Endothelial cell of umbilical vein (primary cell): ENCODE measurements around the gene SLC6A19. TPM values are rescaled to one million over a fixed set of nuclear protein-coding genes. Genes with fewer than 3 reads are reported as not detected.

Experiments used
- BruUV-seq: library from RNA; stranded (reverse); fragments of 400-500 nt; replicated peaks from 2 replicates; lab custom pipeline; 2021; lab: Mats Ljungman, UMichigan
- CTCF ChIA-PET: fragments of 300-600, 350-600 bp; sonication (Branson Sonifier 250); formaldehyde crosslinking; loops from one replicate; lab custom pipeline; 2021; ENCODE audit warnings: antibody characterized with exemption, inconsistent platforms; lab: Charles Lee
- POLR2A ChIA-PET: fragments of 300-600, 350-600 bp; sonication (Branson Sonifier 250); formaldehyde crosslinking; loops from one replicate; lab custom pipeline; 2021; ENCODE audit warnings: antibody characterized with exemption, inconsistent platforms; lab: Charles Lee
- DNase-seq: peaks from one replicate; pipeline ENCODE4 v3.0.0-alpha.2; 2011; ENCODE audit warnings: low read depth, low spot score
- FAIRE-seq: peaks from 2 replicates; lab custom pipeline; 2011; peaks lifted over from hg19 to GRCh38; lab: Jason Lieb, UNC
- H2AFZ ChIP-seq: 2 replicates; pipeline ENCODE4 v1.6.0; 2012; ENCODE audit warnings: low read depth, low read length, control low read depth, inconsistent platforms
- H3K27ac ChIP-seq: 2 replicates; pipeline ENCODE4 v1.5.1; 2011; ENCODE audit warnings: low read depth, mild to moderate bottlenecking, control low read depth, low read length, moderate library complexity; ENCODE audit not compliant: insufficient read depth
- H3K27me3 ChIP-seq, 2 experiments: 2 replicates each; pipeline versions ENCODE4 v1.6.0 to v1.6.1; 2011; ENCODE audit warnings: low read length in 2 of 2, mixed read lengths in 1 of 2; ENCODE audit not compliant: control insufficient read depth in 2 of 2, insufficient read depth in 2 of 2
- H3K36me3 ChIP-seq, 2 experiments: 2 replicates in 1 of 2; 3 replicates in 1 of 2; pipeline ENCODE4 v1.5.1; 2011; ENCODE audit warnings: low read length in 2 of 2, mild to moderate bottlenecking in 1 of 2, moderate library complexity in 1 of 2; ENCODE audit not compliant: control insufficient read depth in 2 of 2, insufficient read depth in 2 of 2; ENCODE audit errors: extremely low read depth in 1 of 2
- H3K4me1 ChIP-seq: 3 replicates; pipeline ENCODE4 v1.5.1; 2011; ENCODE audit warnings: mild to moderate bottlenecking, low read length; ENCODE audit not compliant: control insufficient read depth, insufficient read depth; ENCODE audit errors: extremely low read depth
- H3K4me2 ChIP-seq: 2 replicates; pipeline ENCODE4 v1.6.1; 2011; ENCODE audit warnings: low read length, control low read depth, mixed read lengths; ENCODE audit not compliant: insufficient read depth
- H3K4me3 ChIP-seq, 3 experiments: fragments of 200-600 bp in 1 of 3; sonication (generic), shearing (Covaris generic) in 1 of 3; replicated peaks in 1 of 3; 2 replicates each; pipeline ENCODE4 v1.5.1; 2011 to 2016; ENCODE audit warnings: control low read depth in 3 of 3, low read length in 3 of 3, mild to moderate bottlenecking in 2 of 3, inconsistent platforms in 1 of 3, low read depth in 1 of 3, moderate library complexity in 1 of 3; ENCODE audit not compliant: insufficient read depth in 1 of 3
- H3K79me2 ChIP-seq: 2 replicates; pipeline ENCODE4 v1.6.0; 2012; ENCODE audit warnings: low read length, inconsistent platforms; ENCODE audit not compliant: control insufficient read depth, insufficient read depth
- H3K9ac ChIP-seq: replicated peaks from 2 replicates; pipeline ENCODE3; 2011; ENCODE audit warnings: low read length, control low read depth; ENCODE audit not compliant: insufficient read depth; ENCODE audit errors: extremely low read depth
- H3K9me1 ChIP-seq: replicated peaks from 3 replicates; pipeline ENCODE4 v1.6.0; 2011; ENCODE audit warnings: mild to moderate bottlenecking, low read length; ENCODE audit not compliant: control insufficient read depth, insufficient read depth; ENCODE audit errors: extremely low read depth
- H3K9me3 ChIP-seq: replicated peaks from 2 replicates; pipeline ENCODE4 v1.5.1; 2012; ENCODE audit warnings: low read length, inconsistent platforms; ENCODE audit not compliant: control insufficient read depth, insufficient read depth
- H4K20me1 ChIP-seq: replicated peaks from 2 replicates; pipeline ENCODE3; 2011; ENCODE audit warnings: mild to moderate bottlenecking, low read length; ENCODE audit not compliant: control insufficient read depth, insufficient read depth; ENCODE audit errors: extremely low read depth
- EZH2 ChIP-seq: IDR thresholded peaks from 2 replicates; pipeline ENCODE4 v1.6.1; 2012; ENCODE audit warnings: borderline replicate concordance, low read depth, mild to moderate bottlenecking, moderate library complexity, low read length, inconsistent platforms; ENCODE audit not compliant: severe bottlenecking
- FOS ChIP-seq: IDR thresholded peaks from 2 replicates; pipeline ENCODE4 v1.6.1; 2011; ENCODE audit warnings: mild to moderate bottlenecking, low read length, moderate library complexity, borderline replicate concordance; ENCODE audit not compliant: insufficient read depth
- GATA2 ChIP-seq: IDR thresholded peaks from 2 replicates; pipeline ENCODE4 v1.7.0; 2011; ENCODE audit warnings: low read depth, mild to moderate bottlenecking, moderate library complexity, mixed read lengths, low read length; ENCODE audit not compliant: insufficient read length, insufficient read depth
- JUN ChIP-seq: IDR thresholded peaks from 2 replicates; pipeline ENCODE4 v1.6.1; 2011; ENCODE audit warnings: borderline replicate concordance, low read depth; ENCODE audit not compliant: insufficient read length, insufficient read depth
- MYC ChIP-seq: IDR thresholded peaks from one replicate; pipeline ENCODE4 v1.6.1; 2011; ENCODE audit warnings: mild to moderate bottlenecking, low read depth, low read length
- POLR2A ChIP-seq: IDR thresholded peaks from 2 replicates; pipeline ENCODE4 v1.6.1; 2012; ENCODE audit warnings: low read depth, mild to moderate bottlenecking, control low read depth, low read length
- POLR2AphosphoS5 ChIP-seq: IDR thresholded peaks from 2 replicates; pipeline ENCODE4 v1.6.1; 2012; ENCODE audit warnings: low read depth, mild to moderate bottlenecking, control low read depth, low read length, moderate library complexity; ENCODE audit not compliant: insufficient read depth
- dilution Hi-C: fragments of 300-500 bp; cut with MboI; formaldehyde crosslinking; loops from one replicate; pipeline ENCODE4 v1.15.0; 2019; ENCODE audit warnings: low sequenced_read_pairs; ENCODE audit not compliant: extremely low pct_ligation_motif_present
- intact Hi-C: fragments of 100-400 bp; cut with micrococcal nuclease; formaldehyde crosslinking; loops from one replicate; pipeline ENCODE4 v1.10.0; 2022
- polyA plus RNA-seq, 4 experiments: library from polyadenylated mRNA; depleted of rRNA in 3 of 4; stranded (reverse) in 3 of 4; unstranded in 1 of 4; fragments of >200 nt; gene quantifications; 2 replicates each; pipeline versions ENCODE4 v1.2.1 to v1.2.3, GENCODE V29; 2011 to 2012; ENCODE audit warnings: missing spikeins in 1 of 4
- total RNA-seq: library from RNA; stranded (reverse); gene quantifications from 2 replicates; pipeline ENCODE4 v1.2.3, GENCODE V29; 2021
- TF ChIP-seq, protein P1 (sequence below), 2 donors: IDR thresholded peaks; 1 replicate in 1 of 2; 2 replicates in 1 of 2; pipeline ENCODE4 v1.5.1; 2011; ENCODE audit warnings: low read length in 2 of 2, mild to moderate bottlenecking in 2 of 2, moderate library complexity in 2 of 2, control low read depth in 1 of 2, inconsistent platforms in 1 of 2, low read depth in 1 of 2; ENCODE audit not compliant: insufficient read depth in 1 of 2; ENCODE audit errors: extremely low read depth in 1 of 2
- TF ChIP-seq, protein P2 (sequence below): IDR thresholded peaks from 2 replicates; pipeline ENCODE4 v1.6.1; 2011; ENCODE audit not compliant: insufficient read depth, insufficient read length

Gene SLC6A19
- total and polyA plus RNA-seq, 2 donors (not counting 3 experiments of a cell fraction or from before 2014, with no cell fraction given) = not detected

DNA sequence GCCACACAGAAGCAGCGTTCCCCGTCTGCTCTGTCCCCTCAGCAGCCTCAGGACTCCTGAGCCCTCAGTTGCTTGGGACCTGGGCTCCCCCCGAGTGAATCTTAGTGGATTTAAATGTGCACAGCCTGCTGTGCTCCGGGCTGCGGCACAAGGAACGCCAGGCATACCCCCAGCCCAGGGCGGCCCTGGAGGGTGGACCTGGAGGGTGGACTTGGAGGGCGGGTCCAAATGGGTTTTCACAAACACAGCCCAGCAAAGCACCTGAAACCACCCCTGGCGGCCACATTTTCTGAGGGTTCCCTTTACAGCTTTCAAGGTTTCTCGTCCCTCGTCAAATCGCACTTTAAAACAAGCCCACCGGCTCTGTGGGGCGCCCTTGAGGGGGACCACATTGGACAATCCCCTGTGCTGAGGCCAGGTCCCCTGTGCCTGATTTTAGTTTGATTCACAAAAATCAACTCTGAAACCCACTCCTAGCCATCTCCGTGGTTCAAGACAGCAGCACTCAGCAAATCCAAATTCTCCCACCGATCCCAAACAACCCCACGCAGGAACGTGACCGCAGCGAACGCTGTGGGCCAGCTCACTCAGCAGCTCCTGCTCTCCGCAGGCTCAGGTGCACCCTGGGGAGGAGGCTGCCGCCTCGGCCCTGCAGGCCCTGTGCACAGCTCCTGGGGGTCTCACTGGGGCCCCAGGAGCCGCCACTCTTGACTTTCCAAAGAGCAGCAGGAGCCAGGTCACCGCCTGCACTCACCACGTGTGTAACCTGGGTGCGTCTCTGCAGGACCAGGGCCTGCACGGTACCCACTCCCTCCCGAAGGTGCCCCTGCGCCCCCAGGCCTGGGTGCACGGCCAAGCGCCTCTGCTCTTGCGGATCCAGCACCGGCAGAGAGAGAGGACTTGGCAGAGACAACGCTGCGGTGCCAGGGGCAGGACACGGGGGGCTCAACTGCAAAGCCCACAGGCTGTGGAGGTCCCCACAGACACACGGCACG, 64.4 kb downstream of the SLC6A19 start:
- FAIRE-seq = no peak

More for the DNA sequence above, 64.4 kb downstream of the SLC6A19 start:
- H3K4me3 ChIP-seq = no peak overlapping the region
- H3K4me2 ChIP-seq = no peak overlapping the region
- BruUV-seq = no TSS peak
- TF ChIP-seq MYC (no peak), EZH2 (no peak), POLR2A (no peak), GATA2 (no peak), FOS (no peak), POLR2AphosphoS5 (no peak), JUN (no peak)
- TF ChIP-seq, protein P1, sequence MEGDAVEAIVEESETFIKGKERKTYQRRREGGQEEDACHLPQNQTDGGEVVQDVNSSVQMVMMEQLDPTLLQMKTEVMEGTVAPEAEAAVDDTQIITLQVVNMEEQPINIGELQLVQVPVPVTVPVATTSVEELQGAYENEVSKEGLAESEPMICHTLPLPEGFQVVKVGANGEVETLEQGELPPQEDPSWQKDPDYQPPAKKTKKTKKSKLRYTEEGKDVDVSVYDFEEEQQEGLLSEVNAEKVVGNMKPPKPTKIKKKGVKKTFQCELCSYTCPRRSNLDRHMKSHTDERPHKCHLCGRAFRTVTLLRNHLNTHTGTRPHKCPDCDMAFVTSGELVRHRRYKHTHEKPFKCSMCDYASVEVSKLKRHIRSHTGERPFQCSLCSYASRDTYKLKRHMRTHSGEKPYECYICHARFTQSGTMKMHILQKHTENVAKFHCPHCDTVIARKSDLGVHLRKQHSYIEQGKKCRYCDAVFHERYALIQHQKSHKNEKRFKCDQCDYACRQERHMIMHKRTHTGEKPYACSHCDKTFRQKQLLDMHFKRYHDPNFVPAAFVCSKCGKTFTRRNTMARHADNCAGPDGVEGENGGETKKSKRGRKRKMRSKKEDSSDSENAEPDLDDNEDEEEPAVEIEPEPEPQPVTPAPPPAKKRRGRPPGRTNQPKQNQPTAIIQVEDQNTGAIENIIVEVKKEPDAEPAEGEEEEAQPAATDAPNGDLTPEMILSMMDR (IDR thresholded peaks at IDR 0.05; ENCODE audit: extremely low read depth in 1 of 2, insufficient read depth in 1 of 2, low read depth in 1 of 2, low read length in 2 of 2) = no peak
- TF ChIP-seq, protein P2, sequence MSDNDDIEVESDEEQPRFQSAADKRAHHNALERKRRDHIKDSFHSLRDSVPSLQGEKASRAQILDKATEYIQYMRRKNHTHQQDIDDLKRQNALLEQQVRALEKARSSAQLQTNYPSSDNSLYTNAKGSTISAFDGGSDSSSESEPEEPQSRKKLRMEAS = no peak
- ChIA-PET POLR2A (no interaction called here), CTCF (no interaction called here)
- H3K4me1 ChIP-seq = no peaks in the 10 kb centered on the region
- no peaks in the 10 kb centered on the region for H3K79me2 ChIP-seq
- H3K9me3 ChIP-seq = no peaks in the 10 kb centered on the region
- no peak overlapping the region for H3K27ac ChIP-seq
- H2AFZ ChIP-seq = no peak overlapping the region
- dilution Hi-C loops = no loop called here
- no peaks in the 10 kb centered on the region for H3K9me1 ChIP-seq
- no peak overlapping the region for H3K9ac ChIP-seq
- intact Hi-C loops = no loop called here
- no peaks in the 10 kb centered on the region for H3K27me3 ChIP-seq
- no peak for DNase-seq
- H3K36me3 ChIP-seq = no peaks in the 10 kb centered on the region
- no peaks in the 10 kb centered on the region for H4K20me1 ChIP-seq
